Endodermal cell (in vitro differentiated cells): ENCODE data around the gene ABCB9. TPM values are rescaled to one million over a fixed set of nuclear protein-coding genes. Genes with fewer than 3 reads are reported as not detected.

ENCODE experiments used
- DNase-seq: peaks from one replicate; pipeline ENCODE4 v3.0.0-alpha.2; 2017
- H3K27ac ChIP-seq: 2 replicates; pipeline ENCODE4 v1.5.1; 2013; ENCODE audit warnings: mild to moderate bottlenecking, low read depth, low read length, moderate library complexity
- H3K27me3 ChIP-seq: 2 replicates; pipeline ENCODE4 v1.6.1; 2013; ENCODE audit warnings: mild to moderate bottlenecking, low read length, moderate library complexity; ENCODE audit not compliant: insufficient read depth, control insufficient read depth, poor library complexity, severe bottlenecking
- H3K36me3 ChIP-seq: 2 replicates; pipeline ENCODE4 v1.7.0; 2013; ENCODE audit warnings: mild to moderate bottlenecking, low read length, moderate library complexity; ENCODE audit not compliant: control insufficient read depth, insufficient read depth
- H3K4me1 ChIP-seq: one replicate; pipeline ENCODE4 v1.7.0; 2013; ENCODE audit warnings: low read length; ENCODE audit not compliant: control insufficient read depth, insufficient read depth
- H3K4me3 ChIP-seq: 2 replicates; pipeline ENCODE4 v1.5.1; 2013; ENCODE audit warnings: mild to moderate bottlenecking, low read length, moderate library complexity
- H3K9ac ChIP-seq: 2 replicates; pipeline ENCODE4 v1.6.1; 2013; ENCODE audit warnings: mild to moderate bottlenecking, low read length, moderate library complexity; ENCODE audit not compliant: poor library complexity, severe bottlenecking; ENCODE audit errors: extremely low read depth
- H3K9me3 ChIP-seq: 2 replicates; pipeline ENCODE4 v1.6.1; 2013; ENCODE audit warnings: mild to moderate bottlenecking, low read length, moderate library complexity; ENCODE audit not compliant: control insufficient read depth
- H3K27ac Mint-ChIP-seq: 2 replicates; pipeline ENCODE4 v1.8.0; 2020; ENCODE audit warnings: mixed read lengths
- H3K27me3 Mint-ChIP-seq: 2 replicates; pipeline ENCODE4 v1.8.0; 2021; ENCODE audit warnings: mild to moderate bottlenecking, mixed read lengths; ENCODE audit not compliant: insufficient read depth
- H3K36me3 Mint-ChIP-seq: 2 replicates; pipeline ENCODE4 v1.8.0; 2020; ENCODE audit warnings: low read depth, mixed read lengths
- H3K4me1 Mint-ChIP-seq: 2 replicates; pipeline ENCODE4 v1.8.0; 2020; ENCODE audit warnings: mixed read lengths
- H3K4me3 Mint-ChIP-seq: 2 replicates; pipeline ENCODE4 v1.8.0; 2020; ENCODE audit warnings: mild to moderate bottlenecking, moderate library complexity, mixed read lengths
- H3K9me3 Mint-ChIP-seq: 2 replicates; pipeline ENCODE4 v1.8.0; 2020; ENCODE audit warnings: mild to moderate bottlenecking, mixed read lengths
- WGBS, 2 experiments: methylation state at CpG; one replicate each; pipeline versions ENCODE4 v1.1.5 to v1.1.7; 2013; ENCODE audit warnings: missing lambda C conversion rate in 2 of 2, mixed read lengths in 1 of 2; ENCODE audit not compliant: insufficient coverage in 1 of 2, insufficient read length in 1 of 2; 5-methylcytosine and 5-hydroxymethylcytosine counted together
- total RNA-seq, 2 donors: library from RNA; stranded (reverse); fragmentation: NEBNext Ultra II Directional in 1 of 2; extraction: Animal tissue kit (Norgen Biotek cat#: 25700) in 1 of 2; gene quantifications; 2 replicates in 1 of 2; 3 replicates in 1 of 2; pipeline ENCODE4 v1.2.1, GENCODE V29; 2021
- TF ChIP-seq, protein P1 (sequence below): fragments of 200-600 bp; sonication (generic); conservative IDR thresholded peaks from 2 replicates; pipeline ENCODE4 v1.5.0; 2021; ENCODE audit warnings: antibody characterized with exemption, mild to moderate bottlenecking

The ABCB9 gene
- total RNA-seq, 2 donors from 2014 or later, result 5.4 to 6.0 TPM

DNA sequence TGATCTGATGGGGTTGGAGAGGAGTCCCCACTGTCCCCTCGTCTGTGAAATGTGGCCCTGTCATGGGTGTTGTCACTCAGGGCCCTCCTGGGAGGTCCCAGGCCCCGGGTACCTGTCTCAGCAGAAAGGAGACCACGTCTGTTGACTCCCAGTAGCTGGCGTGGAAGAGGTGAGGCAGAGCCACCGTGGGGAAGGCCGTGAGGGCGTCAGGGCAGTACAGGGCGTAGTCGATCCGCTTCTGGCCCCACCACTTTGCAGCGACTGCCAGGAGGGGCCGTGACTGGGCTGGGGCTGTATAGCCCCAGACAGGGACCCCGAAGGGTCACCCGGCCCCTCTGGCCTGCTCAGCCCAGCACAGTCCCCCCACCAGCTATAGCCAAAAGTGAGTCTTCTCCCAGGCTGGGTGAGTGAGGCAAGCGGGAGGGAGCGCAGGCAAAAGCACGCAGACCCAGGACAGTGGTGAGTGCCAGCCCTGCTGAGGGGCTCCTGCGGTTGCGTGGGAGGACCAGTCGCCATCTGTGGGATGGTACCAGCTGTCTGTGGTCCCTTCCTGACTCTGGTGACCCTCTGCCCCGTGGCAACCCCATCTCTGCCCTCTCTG, 22.4 kb upstream of the ABCB9 start:
- 89 to 91% methylated on average over 5 to 21 of the region's 21 CpGs for WGBS, 2 experiments

DNA sequence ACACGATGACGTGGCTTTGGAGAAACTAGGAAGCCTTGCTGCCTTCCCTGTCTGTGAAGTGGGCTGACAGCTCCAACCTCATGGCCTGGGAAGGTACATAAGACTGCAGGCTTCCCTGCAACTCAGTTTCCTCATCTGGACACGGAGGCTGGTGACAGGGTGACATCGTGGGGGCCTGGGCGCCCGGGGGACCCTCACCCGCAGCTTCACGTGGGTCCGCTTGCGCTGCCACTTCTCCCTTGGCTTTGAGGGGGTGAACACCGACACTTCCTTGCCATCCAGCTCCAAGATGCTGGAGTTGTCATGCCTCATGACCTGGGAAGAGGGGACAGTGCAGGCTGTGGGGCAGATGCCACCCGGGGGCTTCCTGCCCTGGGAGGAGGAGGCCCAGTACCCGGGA, 21.8 kb upstream of the ABCB9 start:
- no peaks in the 10 kb centered on the region for H3K36me3 Mint-ChIP-seq
- H3K27ac Mint-ChIP-seq, result no peak overlapping the region

More for the DNA sequence above, 22.4 kb upstream of the ABCB9 start:
- no peaks in the 10 kb centered on the region for H3K27me3 Mint-ChIP-seq
- DNase-seq, result no peak
- TF ChIP-seq, protein P1, sequence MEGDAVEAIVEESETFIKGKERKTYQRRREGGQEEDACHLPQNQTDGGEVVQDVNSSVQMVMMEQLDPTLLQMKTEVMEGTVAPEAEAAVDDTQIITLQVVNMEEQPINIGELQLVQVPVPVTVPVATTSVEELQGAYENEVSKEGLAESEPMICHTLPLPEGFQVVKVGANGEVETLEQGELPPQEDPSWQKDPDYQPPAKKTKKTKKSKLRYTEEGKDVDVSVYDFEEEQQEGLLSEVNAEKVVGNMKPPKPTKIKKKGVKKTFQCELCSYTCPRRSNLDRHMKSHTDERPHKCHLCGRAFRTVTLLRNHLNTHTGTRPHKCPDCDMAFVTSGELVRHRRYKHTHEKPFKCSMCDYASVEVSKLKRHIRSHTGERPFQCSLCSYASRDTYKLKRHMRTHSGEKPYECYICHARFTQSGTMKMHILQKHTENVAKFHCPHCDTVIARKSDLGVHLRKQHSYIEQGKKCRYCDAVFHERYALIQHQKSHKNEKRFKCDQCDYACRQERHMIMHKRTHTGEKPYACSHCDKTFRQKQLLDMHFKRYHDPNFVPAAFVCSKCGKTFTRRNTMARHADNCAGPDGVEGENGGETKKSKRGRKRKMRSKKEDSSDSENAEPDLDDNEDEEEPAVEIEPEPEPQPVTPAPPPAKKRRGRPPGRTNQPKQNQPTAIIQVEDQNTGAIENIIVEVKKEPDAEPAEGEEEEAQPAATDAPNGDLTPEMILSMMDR, result no peak
- H3K36me3 ChIP-seq, result no peaks in the 10 kb centered on the region
- no peaks in the 10 kb centered on the region for H3K9me3 ChIP-seq
- H3K27ac ChIP-seq, result no peak overlapping the region
- no peak overlapping the region for H3K4me3 Mint-ChIP-seq
- H3K9ac ChIP-seq, result no peak overlapping the region
- H3K4me3 ChIP-seq, result no peak overlapping the region
- no peaks in the 10 kb centered on the region for H3K4me1 ChIP-seq
- no peaks in the 10 kb centered on the region for H3K27me3 ChIP-seq
- no peaks in the 10 kb centered on the region for H3K4me1 Mint-ChIP-seq
- H3K27ac Mint-ChIP-seq, result peak overlapping the region; percentile 64
- H3K36me3 Mint-ChIP-seq, result no peaks in the 10 kb centered on the region
- no peaks in the 10 kb centered on the region for H3K9me3 Mint-ChIP-seq

DNA sequence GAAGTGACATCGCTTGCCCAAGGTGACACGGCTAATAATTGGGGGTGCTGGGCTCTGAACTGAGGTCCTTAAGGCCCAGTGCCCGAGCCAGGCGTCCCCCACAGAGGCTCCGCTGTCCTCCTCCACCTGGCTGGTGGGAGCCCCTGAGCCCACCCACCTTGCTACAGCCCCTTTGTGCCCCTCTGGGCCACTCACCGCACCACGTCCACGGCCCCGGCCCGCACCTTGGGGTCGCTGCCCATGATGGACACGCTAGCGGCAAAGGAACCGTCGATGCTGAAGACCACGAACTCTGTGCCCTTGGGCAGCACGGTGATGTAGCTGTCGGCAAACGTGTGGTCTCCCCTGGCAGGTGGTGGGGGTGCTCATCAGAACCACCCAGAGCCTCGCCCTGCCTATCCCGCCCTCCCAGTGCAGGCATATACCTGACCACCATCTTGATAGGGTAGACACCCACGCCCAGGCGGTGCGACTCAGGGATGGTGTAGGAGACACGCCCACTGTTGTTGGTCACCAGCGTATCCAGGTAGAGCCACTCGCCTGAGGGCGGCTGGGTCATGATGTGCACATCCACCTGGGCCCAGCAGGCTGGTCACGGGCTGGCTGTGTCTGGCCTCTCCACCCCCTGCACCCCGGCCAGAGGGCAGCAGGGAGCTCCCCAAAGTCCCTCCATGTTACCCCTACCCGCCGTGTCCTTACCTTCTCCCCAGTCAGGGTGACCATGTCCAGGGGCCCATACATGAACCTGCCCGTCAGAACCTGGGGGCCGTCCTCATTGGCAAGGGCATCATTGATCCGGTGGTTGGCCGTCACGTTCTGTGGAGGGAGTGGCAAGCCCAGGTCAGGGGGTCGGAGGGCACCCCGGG, 21.1 kb upstream of the ABCB9 start:
- H3K9me3 Mint-ChIP-seq, result no peaks in the 10 kb centered on the region
- H3K9me3 ChIP-seq, result no peaks in the 10 kb centered on the region
- no peak overlapping the region for H3K4me3 Mint-ChIP-seq
- H3K27me3 Mint-ChIP-seq, result no peaks in the 10 kb centered on the region
- H3K4me1 Mint-ChIP-seq, result peaks cover 4% of the 10 kb centered on the region
- H3K27ac Mint-ChIP-seq, result no peak overlapping the region
- DNase-seq, result no peak
- TF ChIP-seq, protein P1, result no peak
- peaks cover 10% of the 10 kb centered on the region for H3K36me3 ChIP-seq
- no peaks in the 10 kb centered on the region for H3K27me3 ChIP-seq
- no peaks in the 10 kb centered on the region for H3K36me3 Mint-ChIP-seq
- no peak overlapping the region for H3K27ac ChIP-seq
- H3K4me1 ChIP-seq, result no peaks in the 10 kb centered on the region
- WGBS, 2 experiments, result 93 to 97% methylated on average over 30 to 39 of the region's 39 CpGs
- no peak overlapping the region for H3K4me3 ChIP-seq
- no peak overlapping the region for H3K9ac ChIP-seq

More for the DNA sequence above, 21.8 kb upstream of the ABCB9 start:
- Histone ChIP-seq H3K27ac (no peak overlapping the region), H3K4me1 (no peaks in the 10 kb centered on the region), H3K36me3 (peaks cover 3% of the 10 kb centered on the region), H3K9ac (no peak overlapping the region), H3K9me3 (no peaks in the 10 kb centered on the region), H3K4me3 (no peak overlapping the region), H3K27me3 (no peaks in the 10 kb centered on the region)
- Mint-ChIP-seq H3K9me3 (no peaks in the 10 kb centered on the region), H3K4me3 (no peak overlapping the region), H3K4me1 (peaks cover 4% of the 10 kb centered on the region), H3K27me3 (no peaks in the 10 kb centered on the region)
- DNase-seq, result no peak
- WGBS, 2 experiments, result 93 to 99% methylated on average over 11 to 13 of the region's 13 CpGs
- TF ChIP-seq, protein P1, result no peak
